IMR-90 (cell line): ENCODE results near the gene PHACTR3. TPM values are rescaled to one million over a fixed set of nuclear protein-coding genes. Genes with fewer than 3 reads are reported as not detected.

Experiments used
- ATAC-seq: fragments of 200-7000 bp; cut with Tn5 transposase; 2 replicates; pipeline ENCODE4 v1.9.1; 2020; ENCODE audit warnings: low read depth, mild to moderate bottlenecking, moderate library complexity
- BruUV-seq: library from RNA; stranded (reverse); fragments of 400-500 nt; replicated peaks from 2 replicates; lab custom pipeline; 2021; lab: Mats Ljungman, UMichigan
- CTCF ChIA-PET: fragments of 300-600 bp; formaldehyde crosslinking; extraction: SDS; loops from one replicate; lab custom pipeline; 2021; ENCODE audit warnings: antibody characterized with exemption; lab: Yijun Ruan, JAX
- POLR2A ChIA-PET: fragments of 300-600 bp; sonication (Branson Sonifier 250); formaldehyde crosslinking; loops from one replicate; lab custom pipeline; 2022; ENCODE audit warnings: antibody characterized with exemption; ENCODE audit not compliant: unreplicated experiment; lab: Charles Lee
- DNase-seq: peaks from one replicate; pipeline ENCODE4 v3.0.0; 2013
- H2AFZ ChIP-seq: replicated peaks from 2 replicates; pipeline ENCODE3; 2013; ENCODE audit warnings: low read length, mild to moderate bottlenecking; ENCODE audit not compliant: poor library complexity
- H2AK5ac ChIP-seq: 2 replicates; pipeline ENCODE4 v1.6.1; 2013; ENCODE audit warnings: low read depth, low read length, inconsistent platforms
- H2AK9ac ChIP-seq: replicated peaks from 2 replicates; pipeline ENCODE3; 2013; ENCODE audit warnings: mild to moderate bottlenecking, low read depth, low read length, moderate library complexity; ENCODE audit not compliant: poor library complexity
- H2BK120ac ChIP-seq: 2 replicates; pipeline ENCODE4 v1.6.1; 2013; ENCODE audit warnings: low read depth, low read length, inconsistent platforms
- H2BK15ac ChIP-seq: 3 replicates; pipeline ENCODE4 v1.6.1; 2013; ENCODE audit warnings: low read depth, low read length, inconsistent platforms
- H2BK20ac ChIP-seq: 2 replicates; pipeline ENCODE4 v1.6.1; 2013; ENCODE audit warnings: low read depth, mild to moderate bottlenecking, inconsistent platforms, low read length, moderate library complexity
- H2BK5ac ChIP-seq: 2 replicates; pipeline ENCODE4 v1.6.1; 2013; ENCODE audit warnings: mild to moderate bottlenecking, low read depth, low read length, inconsistent platforms; ENCODE audit not compliant: poor library complexity, severe bottlenecking
- H3K14ac ChIP-seq: replicated peaks from 2 replicates; pipeline ENCODE4 v1.6.1; 2013; ENCODE audit warnings: low read depth, low read length, inconsistent platforms
- H3K18ac ChIP-seq: 2 replicates; pipeline ENCODE4 v1.6.1; 2013; ENCODE audit warnings: low read depth, low read length, control low read depth
- H3K23ac ChIP-seq: 2 replicates; pipeline ENCODE4 v1.6.1; 2013; ENCODE audit warnings: low read depth, low read length, inconsistent platforms
- H3K27ac ChIP-seq: 2 replicates; pipeline ENCODE4 v1.5.1; 2013; ENCODE audit warnings: mild to moderate bottlenecking, control low read depth, low read length; ENCODE audit not compliant: insufficient read depth
- H3K27me3 ChIP-seq: 2 replicates; pipeline ENCODE4 v1.6.1; 2013; ENCODE audit warnings: low read length; ENCODE audit not compliant: control insufficient read depth, insufficient read depth
- H3K36me3 ChIP-seq: 2 replicates; pipeline ENCODE4 v1.6.1; 2013; ENCODE audit warnings: low read length, mixed read lengths; ENCODE audit not compliant: control insufficient read depth, insufficient read depth
- H3K4ac ChIP-seq: 2 replicates; pipeline ENCODE4 v1.6.1; 2013; ENCODE audit warnings: low read depth, low read length, inconsistent platforms
- H3K4me1 ChIP-seq: 2 replicates; pipeline ENCODE4 v1.6.1; 2013; ENCODE audit warnings: low read length, mixed read lengths; ENCODE audit not compliant: control insufficient read depth, insufficient read depth
- H3K4me2 ChIP-seq: 2 replicates; pipeline ENCODE4 v1.6.1; 2013; ENCODE audit warnings: low read depth, mild to moderate bottlenecking, control low read depth, low read length, moderate library complexity
- H3K4me3 ChIP-seq: 2 replicates; pipeline ENCODE4 v1.5.1; 2013; ENCODE audit warnings: low read depth, mild to moderate bottlenecking, control low read depth, low read length, moderate library complexity; ENCODE audit not compliant: insufficient read depth
- H3K56ac ChIP-seq: 2 replicates; pipeline ENCODE4 v1.6.1; 2013; ENCODE audit warnings: low read length, inconsistent platforms; ENCODE audit not compliant: insufficient read depth; ENCODE audit errors: extremely low read depth
- H3K79me1 ChIP-seq, 2 experiments: 2 replicates each; pipeline ENCODE4 v1.6.1; 2013; ENCODE audit warnings: low read length in 2 of 2, inconsistent platforms in 1 of 2, low read depth in 1 of 2
- H3K9ac ChIP-seq: 2 replicates; pipeline ENCODE4 v1.6.1; 2013; ENCODE audit warnings: low read depth, low read length, control low read depth
- H3K9me1 ChIP-seq: 2 replicates; pipeline ENCODE4 v1.6.1; 2013; ENCODE audit warnings: low read length, inconsistent platforms; ENCODE audit not compliant: insufficient read depth
- H3K9me3 ChIP-seq: 2 replicates; pipeline ENCODE4 v1.6.1; 2013; ENCODE audit warnings: low read length; ENCODE audit not compliant: control insufficient read depth, insufficient read depth
- H4K20me1 ChIP-seq: 2 replicates; pipeline ENCODE4 v1.6.1; 2013; ENCODE audit warnings: low read length, inconsistent platforms; ENCODE audit not compliant: insufficient read depth
- H4K5ac ChIP-seq: 2 replicates; pipeline ENCODE4 v1.6.1; 2013; ENCODE audit warnings: mild to moderate bottlenecking, low read depth, low read length, control low read depth
- H4K8ac ChIP-seq, 2 experiments: 2 replicates each; pipeline ENCODE4 v1.6.1; 2013; ENCODE audit warnings: low read depth in 2 of 2, low read length in 2 of 2, control low read depth in 1 of 2, inconsistent platforms in 1 of 2
- H4K91ac ChIP-seq: 2 replicates; pipeline ENCODE4 v1.6.1; 2013; ENCODE audit warnings: low read depth, low read length, inconsistent platforms; ENCODE audit not compliant: insufficient read depth
- CHD1 ChIP-seq: IDR thresholded peaks from 2 replicates; pipeline ENCODE4 v1.6.1; 2012; ENCODE audit warnings: low read depth, low read length, improper control_type of control experiment
- CTCF ChIP-seq: conservative IDR thresholded peaks from 2 replicates; pipeline ENCODE4 v1.5.1; 2012; ENCODE audit warnings: mild to moderate bottlenecking, low read depth, low read length, improper control_type of control experiment
- ELK1 ChIP-seq: fragments of 150-350 bp; IDR thresholded peaks from 2 replicates; pipeline ENCODE4 v1.6.1; 2016; ENCODE audit warnings: low read depth, mild to moderate bottlenecking, low read length, moderate library complexity, borderline replicate concordance
- FOS ChIP-seq: fragments of 150-350 bp; IDR thresholded peaks from 2 replicates; pipeline ENCODE4 v1.6.1; 2016; ENCODE audit warnings: low read depth, low read length
- MAFK ChIP-seq: IDR thresholded peaks from 2 replicates; pipeline ENCODE4 v1.6.1; 2012; ENCODE audit warnings: low read depth, low read length, improper control_type of control experiment
- MAZ ChIP-seq: IDR thresholded peaks from 2 replicates; pipeline ENCODE4 v1.6.1; 2012; ENCODE audit warnings: low read depth, mild to moderate bottlenecking, low read length, improper control_type of control experiment, moderate library complexity, borderline replicate concordance
- MXI1 ChIP-seq: IDR thresholded peaks from 2 replicates; pipeline ENCODE4 v1.6.1; 2012; ENCODE audit warnings: low read depth, mild to moderate bottlenecking, low read length, moderate library complexity, borderline replicate concordance
- NFE2L2 ChIP-seq: fragments of 150-350 bp; IDR thresholded peaks from 2 replicates; pipeline ENCODE4 v1.6.1; 2016; ENCODE audit warnings: low read depth, mild to moderate bottlenecking, low read length
- POLR2A ChIP-seq: IDR thresholded peaks from 2 replicates; pipeline ENCODE4 v1.6.1; 2012; ENCODE audit warnings: mild to moderate bottlenecking, low read depth, low read length
- RCOR1 ChIP-seq: IDR thresholded peaks from 2 replicates; pipeline ENCODE4 v1.6.1; 2012; ENCODE audit warnings: mild to moderate bottlenecking, low read length, improper control_type of control experiment; ENCODE audit not compliant: insufficient replicate concordance
- RFX5 ChIP-seq: IDR thresholded peaks from 2 replicates; pipeline ENCODE4 v1.8.0; 2012; ENCODE audit warnings: low read depth, mild to moderate bottlenecking, low read length, moderate library complexity
- SMC3 ChIP-seq: fragments of 150-350 bp; IDR thresholded peaks from 2 replicates; pipeline ENCODE4 v1.6.1; 2016; ENCODE audit warnings: low read depth, mild to moderate bottlenecking, antibody characterized with exemption, low read length, moderate library complexity
- USF2 ChIP-seq: fragments of 150-350 bp; IDR thresholded peaks from 2 replicates; pipeline ENCODE4 v1.6.1; 2017; ENCODE audit warnings: mild to moderate bottlenecking, antibody characterized with exemption, low read length, low read depth
- WGBS, 2 experiments: methylation state at CpG; one replicate each; pipeline versions ENCODE4 v1.1.5 to v1.1.7; 2013; ENCODE audit warnings: missing lambda C conversion rate in 2 of 2; ENCODE audit not compliant: insufficient read length in 1 of 2; ENCODE audit errors: extremely low coverage in 2 of 2; 5-methylcytosine and 5-hydroxymethylcytosine counted together
- dilution Hi-C: fragments of 300-500 bp; cut with HindIII; formaldehyde crosslinking; loops from one replicate; pipeline ENCODE4 v1.14.3; 2018; ENCODE audit warnings: low sequenced_read_pairs; ENCODE audit not compliant: unreplicated experiment
- in situ Hi-C: fragments of 300-500 bp; cut with MboI; formaldehyde crosslinking; loops from 3 replicates; pipeline ENCODE4 v1.14.3; 2019; ENCODE audit warnings: low sequenced_read_pairs, inconsistent platforms, mixed read lengths
- intact Hi-C: fragments of 100-400 bp; cut with micrococcal nuclease; formaldehyde crosslinking; loops from 2 replicates; pipeline ENCODE4 v1.10.0; 2022
- polyA plus RNA-seq, 3 experiments: library from polyadenylated mRNA; depleted of rRNA; stranded (reverse); fragments of >200 nt; gene quantifications; 2 replicates each; pipeline ENCODE4 v1.2.3, GENCODE V29; 2012; ENCODE audit warnings: low replicate concordance in 1 of 3
- total RNA-seq: library from RNA; depleted of rRNA; stranded (reverse); fragments of >200 nt; gene quantifications from 2 replicates; pipeline ENCODE4 v1.2.3, GENCODE V29; 2012

Gene PHACTR3
- total and polyA plus RNA-seq, 2 of the 4 experiments (the other 2 are of a cell fraction), result not detected

GRCh38 chr20:59648466-59649070 is 44.2 kb downstream of the PHACTR3 start:
- Histone ChIP-seq H4K5ac (no peak overlapping the region), H2BK5ac (no peak overlapping the region), H3K36me3 (no peaks in the 10 kb centered on the region), H3K9me3 (peaks cover 17% of the 10 kb centered on the region), H3K79me1 (no peaks in the 10 kb centered on the region), H3K4me1 (no peaks in the 10 kb centered on the region), H3K9ac (no peak overlapping the region), H2BK15ac (no peak overlapping the region), H4K20me1 (no peaks in the 10 kb centered on the region), H4K8ac (no peak overlapping the region), H2BK20ac (no peak overlapping the region), H3K4me2 (no peak overlapping the region), H2AK5ac (no peak overlapping the region), H4K91ac (no peak overlapping the region), H3K14ac (no peak overlapping the region), H2AK9ac (no peak overlapping the region), H3K27me3 (no peaks in the 10 kb centered on the region), H3K18ac (no peak overlapping the region), H3K56ac (no peak overlapping the region), H2AFZ (no peak overlapping the region), H3K9me1 (no peaks in the 10 kb centered on the region), H3K23ac (no peak overlapping the region), H3K4me3 (no peak overlapping the region), H3K4ac (no peak overlapping the region), H3K27ac (no peak overlapping the region), H2BK120ac (no peak overlapping the region)
- ChIA-PET POLR2A (no interaction called here), CTCF (no interaction called here)
- no TSS peak for BruUV-seq
- ATAC-seq (no peak), DNase-seq (no peak)
- in situ Hi-C loops, result no loop called here
- 0% methylated on average over 2 of the region's 7 CpGs; no CpG with 5 or more reads in 1 of the 2 experiments for WGBS, 2 experiments
- intact Hi-C loops, result no loop called here
- TF ChIP-seq NFE2L2 (no peak), SMC3 (no peak), USF2 (no peak), MXI1 (no peak), ELK1 (no peak), MAFK (no peak), RCOR1 (no peak), CTCF (no peak), MAZ (no peak), RFX5 (no peak), CHD1 (no peak), FOS (no peak), POLR2A (no peak)
- dilution Hi-C loops, result no loop called here
